ENCODE results near the gene FARS2.
A peak's percentile ranks its signal among the peaks of the same experiment; 100 is the strongest.

FARS2 gene

DNA sequence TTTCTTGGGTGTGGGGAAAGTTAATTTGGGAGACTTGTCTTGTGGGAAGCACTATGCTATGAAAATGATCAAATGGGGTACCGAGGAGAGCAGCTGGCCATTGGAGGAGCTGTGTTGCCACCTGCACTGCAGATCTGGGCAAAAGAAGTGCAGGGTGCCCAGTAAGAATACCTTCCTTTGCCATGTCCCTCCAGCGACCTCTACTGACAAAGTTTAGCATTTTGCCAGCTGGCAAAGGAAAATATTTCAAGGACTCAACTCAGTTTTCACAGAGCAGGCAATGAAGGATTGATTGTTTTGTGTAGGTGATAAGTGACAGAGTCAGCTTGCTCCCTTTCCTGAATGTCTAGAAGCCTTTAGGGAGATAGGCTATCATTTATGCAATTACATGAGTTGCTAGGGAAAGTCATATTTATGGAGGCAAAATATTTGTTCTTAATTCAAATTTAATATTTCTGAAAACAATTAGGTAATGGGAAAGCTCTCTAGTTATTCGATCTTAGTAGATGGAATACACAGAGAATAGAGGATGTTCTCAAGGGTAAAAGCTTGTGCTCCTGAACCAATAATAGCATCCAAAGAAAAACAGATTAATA lies 118.4 kb downstream of the FARS2 start:
- DNase-seq (ENCODE audit: low read depth), result no peak

DNA sequence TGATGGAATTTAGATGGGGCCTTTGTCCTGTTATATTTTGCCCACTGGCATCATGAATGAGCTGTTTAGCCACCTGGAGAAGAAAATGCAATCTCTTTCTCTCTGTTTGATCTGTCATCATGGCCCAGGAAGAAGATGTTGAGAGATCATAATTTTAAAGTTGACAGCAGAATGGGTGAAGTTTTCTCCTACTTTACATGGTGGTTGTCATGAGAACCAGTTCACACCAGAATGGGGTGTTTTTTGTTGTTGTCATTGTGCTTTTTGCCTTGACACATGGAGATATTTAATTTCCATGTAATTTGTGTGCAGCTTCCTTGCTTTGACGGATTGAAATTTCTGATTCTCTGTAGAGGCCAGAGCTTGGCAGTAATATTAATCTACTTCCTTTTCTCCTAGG lies 122.5 kb downstream of the FARS2 start:
- no peak for DNase-seq (ENCODE audit: low read depth)

- DNase-seq (ENCODE audit: low read depth), result no peak
These were observed 123.0 kb downstream of the FARS2 start for GRCh38 chr6:5384276-5384675.

- no peak for DNase-seq (ENCODE audit: low read depth)
These were observed 127.0 kb downstream of the FARS2 start for GRCh38 chr6:5388326-5388725.

DNA sequence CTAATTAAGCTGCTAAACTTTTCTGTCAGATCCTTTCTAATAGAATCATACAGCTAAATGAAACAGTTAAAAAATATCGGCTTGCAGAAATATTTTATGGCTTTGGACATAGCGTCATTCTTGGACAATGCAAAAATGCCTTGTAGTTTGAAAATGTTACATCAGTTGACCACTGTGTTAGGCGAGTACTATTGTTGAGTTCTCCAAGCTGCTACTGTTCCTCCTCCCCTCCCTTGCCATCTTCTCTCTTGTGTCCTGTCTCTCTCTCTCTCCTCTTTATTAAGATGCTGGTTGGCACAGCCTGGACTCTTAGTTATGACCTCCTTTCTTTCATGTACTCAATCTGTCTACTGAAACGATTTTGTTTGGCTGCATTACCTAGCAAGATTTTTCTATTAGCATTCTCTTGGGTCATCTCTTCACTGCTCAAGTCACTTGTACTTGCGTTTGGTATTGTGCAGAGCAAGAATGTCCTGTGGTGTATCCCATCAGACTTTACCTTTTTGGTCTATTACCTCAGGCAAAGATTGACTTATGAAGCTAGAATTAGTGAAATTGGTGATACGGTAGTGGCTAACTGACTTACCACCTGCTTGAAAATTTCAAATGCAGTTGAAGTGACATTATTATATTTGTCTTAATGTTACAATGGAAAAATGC lies 127.9 kb downstream of the FARS2 start:
- DNase-seq (ENCODE audit: low read depth), result no peak

DNA sequence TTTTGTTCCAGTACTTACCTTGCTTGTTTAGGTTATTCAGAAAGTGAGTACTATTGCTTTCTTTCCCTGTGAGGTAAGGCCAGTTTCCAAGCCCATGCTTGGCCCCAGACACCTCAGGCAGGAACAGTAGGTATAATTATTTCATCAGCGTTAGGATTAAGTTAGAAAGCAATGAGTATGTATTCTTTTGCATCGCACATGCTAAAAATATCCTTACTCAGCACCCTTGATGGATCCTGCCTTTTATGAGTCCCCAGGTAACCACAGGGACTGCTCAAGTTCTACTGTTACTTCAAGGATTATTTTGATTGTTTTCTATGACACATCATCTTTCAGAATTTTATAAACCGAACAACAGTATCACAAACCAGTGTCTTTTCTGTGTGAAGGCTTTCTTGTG lies 128.9 kb downstream of the FARS2 start:
- DNase-seq (ENCODE audit: low read depth), result no peak

- no peak for DNase-seq (ENCODE audit: low read depth)
These were observed 133.0 kb downstream of the FARS2 start for GRCh38 chr6:5394280-5394679.

DNA sequence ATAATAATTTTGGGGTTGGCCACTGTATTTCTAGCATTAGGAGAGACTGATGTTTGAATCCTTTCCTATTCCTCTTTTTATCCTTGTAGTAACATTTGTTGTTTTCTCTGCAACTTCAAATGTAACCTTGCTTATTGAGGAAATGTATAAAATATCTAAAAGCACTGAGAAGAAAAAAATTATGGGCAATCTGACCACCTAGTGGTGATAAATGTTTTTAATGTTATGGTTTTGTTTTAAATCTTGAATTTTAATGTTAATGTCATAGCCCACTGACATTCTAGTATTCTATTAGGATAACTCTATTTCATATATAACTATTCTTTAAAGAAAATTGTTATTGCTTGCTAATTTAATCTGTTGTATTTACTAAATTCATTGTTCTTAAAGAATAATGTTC lies 134.4 kb downstream of the FARS2 start:
- no peak for DNase-seq (ENCODE audit: low read depth)

- DNase-seq (ENCODE audit: low read depth), result no peak
These were observed 137.2 kb downstream of the FARS2 start for GRCh38 chr6:5398530-5398929.

GRCh38 chr6:5399391-5399790 lies 138.1 kb downstream of the FARS2 start:
- DNase-seq (ENCODE audit: low read depth), result no peak

DNA sequence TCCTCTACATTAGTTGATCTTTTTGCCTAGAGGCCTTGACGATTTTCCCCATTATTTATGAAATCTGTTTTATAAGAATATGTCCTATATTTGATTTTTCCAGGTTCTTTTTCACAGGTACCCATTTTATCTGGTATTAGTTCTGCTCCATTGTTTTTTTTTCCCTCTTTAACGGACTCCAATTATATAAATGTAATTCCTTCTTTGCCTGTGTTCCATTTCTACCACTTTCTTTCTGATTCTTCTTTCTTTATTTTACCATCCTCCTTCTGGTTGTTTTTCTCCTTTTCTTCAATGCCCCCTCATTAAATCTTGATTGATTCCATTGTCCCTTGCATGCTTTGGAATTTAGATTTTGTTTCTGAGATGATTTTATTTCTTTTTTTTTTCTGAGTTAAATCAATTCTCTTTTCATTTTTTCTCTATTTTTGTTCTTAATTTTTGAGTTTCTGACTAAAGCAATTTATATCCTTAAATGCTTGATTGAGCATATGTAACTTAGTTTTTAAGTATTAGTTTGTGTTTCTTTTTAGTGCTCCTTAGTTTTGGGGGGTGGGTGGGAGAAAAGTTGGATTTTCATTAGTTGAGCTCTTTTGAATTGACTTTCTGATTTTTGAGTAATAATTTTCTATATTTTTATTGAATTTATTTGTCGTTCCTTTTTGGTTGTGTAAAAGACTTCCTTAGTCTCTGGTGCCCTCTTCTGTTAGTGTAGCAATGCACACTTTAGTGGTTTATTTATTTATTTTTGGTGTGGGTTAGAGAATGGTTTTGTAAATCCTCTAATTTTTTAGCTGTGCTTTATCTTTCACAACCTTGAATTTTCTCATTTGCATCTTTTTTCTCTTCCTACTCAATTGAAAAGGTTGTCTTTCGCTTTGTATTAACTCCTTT lies 140.8 kb downstream of the FARS2 start:
- no peak for DNase-seq (ENCODE audit: low read depth)

DNA sequence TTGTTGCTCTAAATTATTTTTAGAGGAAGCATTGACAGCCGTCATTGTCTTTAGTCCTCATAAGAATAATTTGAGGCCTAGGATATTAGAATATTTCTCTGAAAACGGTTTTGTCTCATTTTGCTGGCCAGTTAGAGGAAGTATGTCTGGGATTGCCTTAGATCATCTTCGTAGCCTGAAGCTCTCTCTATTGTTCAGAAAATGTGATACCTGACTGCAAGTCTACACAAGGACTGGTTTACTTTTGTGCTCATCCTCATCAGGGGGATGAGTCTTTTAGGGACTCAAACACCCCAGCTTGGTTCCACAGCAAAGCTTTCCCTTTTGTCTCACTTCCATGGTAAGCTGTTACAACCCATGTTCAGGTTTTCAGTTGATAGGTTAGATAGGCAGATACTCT lies 141.8 kb downstream of the FARS2 start:
- DNase-seq (ENCODE audit: low read depth), result no peak

GRCh38 chr6:5403609-5404008 lies 142.3 kb downstream of the FARS2 start:
- DNase-seq (ENCODE audit: low read depth), result no peak

DNA sequence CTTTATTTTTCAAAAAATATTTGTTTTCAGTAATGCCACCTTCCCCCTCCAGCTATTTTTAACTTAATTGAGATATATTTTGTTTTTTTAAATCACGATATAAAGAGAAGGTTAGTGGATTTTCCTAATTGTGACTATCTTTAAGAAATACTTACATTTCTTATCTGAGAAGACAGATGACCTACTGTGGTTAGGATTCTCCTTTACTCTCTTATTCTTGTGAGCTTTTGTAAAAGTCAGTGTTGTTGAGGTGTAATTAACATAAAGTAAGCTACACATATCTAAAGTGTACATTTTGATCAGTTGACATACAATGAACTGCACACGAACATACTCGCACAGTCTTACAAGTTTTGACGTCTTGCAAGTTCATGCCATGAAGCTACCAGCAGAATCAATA lies 144.7 kb downstream of the FARS2 start:
- no peak for DNase-seq (ENCODE audit: low read depth)

GRCh38 chr6:5411414-5411813 lies 150.1 kb downstream of the FARS2 start:
- no peak for DNase-seq (ENCODE audit: low read depth)

- no peak for DNase-seq (ENCODE audit: low read depth)
These were observed 150.7 kb downstream of the FARS2 start for GRCh38 chr6:5412017-5412416.

- no peak for DNase-seq (ENCODE audit: low read depth)
These were observed 151.3 kb downstream of the FARS2 start for GRCh38 chr6:5412663-5413062.

GRCh38 chr6:5416250-5416649 lies 154.9 kb downstream of the FARS2 start:
- DNase-seq (ENCODE audit: low read depth), result no peak

- peak; percentile 10 for DNase-seq (ENCODE audit: low read depth)
These were observed 161.1 kb downstream of the FARS2 start for GRCh38 chr6:5422321-5422915.

DNA sequence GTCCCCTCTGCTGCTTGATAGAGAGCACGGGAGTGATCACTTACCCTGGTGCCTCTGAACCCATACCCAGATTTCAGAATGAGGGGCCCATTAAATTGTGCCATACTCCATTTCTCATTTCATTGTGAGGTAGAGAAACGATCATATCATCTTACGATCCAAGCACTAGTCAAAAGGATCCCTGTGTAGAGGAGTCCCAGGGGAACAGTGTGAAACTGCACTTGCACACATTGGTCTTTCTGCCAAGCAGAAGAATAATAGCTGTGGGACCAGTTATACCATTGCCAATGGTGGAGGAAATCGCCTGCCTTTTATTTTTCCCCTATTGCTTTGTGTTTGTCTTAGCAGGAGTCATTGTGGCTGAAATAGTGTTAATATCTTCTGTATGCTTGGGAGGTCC lies 161.9 kb downstream of the FARS2 start:
- DNase-seq (ENCODE audit: low read depth), result no peak

DNA sequence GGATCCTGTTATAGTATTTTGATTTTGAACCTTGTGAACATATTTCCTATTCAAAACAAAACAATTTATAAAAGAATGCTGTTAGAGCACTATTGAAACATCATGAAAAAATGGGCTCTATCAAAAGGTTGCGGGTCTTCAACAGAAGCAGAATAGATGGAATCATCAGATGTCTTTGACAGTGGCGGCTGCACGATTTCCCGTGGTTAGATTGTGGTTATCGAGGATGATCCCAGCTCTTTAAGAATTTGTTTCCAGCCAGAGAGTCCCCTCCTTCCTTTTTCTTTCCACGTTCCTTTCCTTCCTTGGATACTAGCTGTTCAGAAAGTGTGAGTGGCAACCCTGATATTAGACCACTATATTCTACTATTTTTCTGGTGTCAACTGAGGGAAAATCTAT lies 163.4 kb downstream of the FARS2 start:
- DNase-seq (ENCODE audit: low read depth), result no peak

GRCh38 chr6:5425267-5425666 lies 164.0 kb downstream of the FARS2 start:
- DNase-seq (ENCODE audit: low read depth), result no peak

DNA sequence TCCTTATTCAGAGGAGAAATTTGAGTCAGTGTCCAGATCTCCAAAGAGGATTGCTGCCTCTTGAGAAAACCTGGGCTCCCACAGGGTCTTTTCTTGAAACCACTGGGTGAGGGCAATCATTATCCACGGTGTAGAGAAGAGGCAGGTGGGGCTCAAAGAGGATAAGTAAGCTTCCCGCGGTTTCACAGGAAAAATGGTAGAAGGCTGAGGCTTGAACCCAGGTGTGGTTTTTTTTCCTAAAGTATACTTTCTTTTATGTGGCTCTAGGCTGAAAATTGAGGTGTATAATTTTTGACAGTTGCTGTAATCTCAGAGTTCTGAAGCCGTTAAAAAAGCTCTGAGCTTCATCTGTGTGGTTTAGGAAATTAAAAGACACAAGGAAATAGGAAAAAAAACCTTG lies 164.5 kb downstream of the FARS2 start:
- no peak for DNase-seq (ENCODE audit: low read depth)
